Liver (tissue), 9 donors: ENCODE data around the gene POU4F3. TPM values are rescaled to one million over a fixed set of nuclear protein-coding genes. Genes with fewer than 3 reads are reported as not detected.

Experiments used
- DNase-seq: peaks from one replicate; pipeline ENCODE4 v3.0.0-alpha.2; 2017; ENCODE audit warnings: low spot score
- H3K27ac ChIP-seq, 2 donors: one replicate each; pipeline ENCODE4 v1.7.0; 2013; ENCODE audit warnings: inconsistent platforms in 2 of 2, low read length in 2 of 2, control low read depth in 1 of 2, low read depth in 1 of 2, mild to moderate bottlenecking in 1 of 2
- H3K27me3 ChIP-seq, 4 donors: one replicate each; pipeline versions ENCODE4 v1.6.1 to v1.7.0; 2013; ENCODE audit warnings: low read length in 3 of 4, inconsistent platforms in 1 of 4, mild to moderate bottlenecking in 1 of 4, moderate library complexity in 1 of 4; ENCODE audit not compliant: control insufficient read depth in 4 of 4, insufficient read depth in 4 of 4
- H3K36me3 ChIP-seq, 4 donors: one replicate each; pipeline versions ENCODE4 v1.6.1 to v1.7.0; 2013; ENCODE audit warnings: low read length in 3 of 4, mild to moderate bottlenecking in 3 of 4, low read depth in 1 of 4, moderate library complexity in 1 of 4; ENCODE audit not compliant: control insufficient read depth in 4 of 4, insufficient read depth in 3 of 4
- H3K4me1 ChIP-seq, 4 donors: one replicate each; pipeline versions ENCODE4 v1.6.1 to v1.7.0; 2013; ENCODE audit warnings: low read length in 3 of 4, mild to moderate bottlenecking in 3 of 4, moderate library complexity in 1 of 4; ENCODE audit not compliant: control insufficient read depth in 4 of 4, insufficient read depth in 4 of 4
- H3K4me3 ChIP-seq, 3 donors: one replicate each; pipeline versions ENCODE4 v1.6.1 to v1.7.0; 2013; ENCODE audit warnings: low read length in 3 of 3, control low read depth in 1 of 3, low read depth in 1 of 3, mild to moderate bottlenecking in 1 of 3
- H3K9ac ChIP-seq, 2 donors: one replicate each; pipeline ENCODE4 v1.7.0; 2013; ENCODE audit warnings: low read length in 2 of 2, mild to moderate bottlenecking in 2 of 2, moderate library complexity in 2 of 2, control low read depth in 1 of 2, low read depth in 1 of 2
- H3K9me3 ChIP-seq, 4 donors: one replicate each; pipeline versions ENCODE4 v1.6.1 to v1.7.0; 2013; ENCODE audit warnings: low read length in 3 of 4; ENCODE audit not compliant: control insufficient read depth in 4 of 4
- ATF3 ChIP-seq: IDR thresholded peaks from 2 replicates; pipeline ENCODE4 v1.6.1; 2016; ENCODE audit warnings: antibody characterized with exemption
- CTCF ChIP-seq: fragments of 150-350 bp; IDR thresholded peaks from 2 replicates; pipeline ENCODE4 v1.5.1; 2017; ENCODE audit warnings: improper control_type of control experiment, low read depth, low read length; ENCODE audit not compliant: missing input control
- EGR1 ChIP-seq, 2 donors: IDR thresholded peaks; 2 replicates each; pipeline ENCODE4 v1.6.1; 2016 to 2018; ENCODE audit warnings: antibody characterized with exemption in 2 of 2, low read depth in 2 of 2
- FOXA1 ChIP-seq: IDR thresholded peaks from 2 replicates; pipeline ENCODE4 v1.6.1; 2016; ENCODE audit warnings: antibody characterized with exemption
- FOXA2 ChIP-seq: IDR thresholded peaks from 2 replicates; pipeline ENCODE4 v1.6.1; 2016; ENCODE audit warnings: antibody characterized with exemption
- GABPA ChIP-seq, 2 donors: IDR thresholded peaks in 1 of 2; conservative IDR thresholded peaks in 1 of 2; 2 replicates each; pipeline ENCODE4 v1.6.1; 2016; ENCODE audit warnings: antibody characterized with exemption in 2 of 2, mild to moderate bottlenecking in 1 of 2, moderate library complexity in 1 of 2
- HNF4A ChIP-seq, 2 donors: conservative IDR thresholded peaks; 2 replicates each; pipeline ENCODE4 v1.6.1; 2016; ENCODE audit warnings: antibody characterized with exemption in 2 of 2, mild to moderate bottlenecking in 2 of 2
- HNF4G ChIP-seq: IDR thresholded peaks from 2 replicates; pipeline ENCODE4 v1.6.1; 2016; ENCODE audit warnings: antibody characterized with exemption
- JUND ChIP-seq, 2 donors: IDR thresholded peaks; 2 replicates each; pipeline ENCODE4 v1.6.1; 2016; ENCODE audit warnings: antibody characterized with exemption in 2 of 2
- MAX ChIP-seq: IDR thresholded peaks from 2 replicates; pipeline ENCODE4 v1.6.1; 2016; ENCODE audit warnings: antibody characterized with exemption
- NR2F2 ChIP-seq: IDR thresholded peaks from 2 replicates; pipeline ENCODE4 v1.6.1; 2016; ENCODE audit warnings: antibody characterized with exemption
- RAD21 ChIP-seq, 2 donors: IDR thresholded peaks; 2 replicates each; pipeline ENCODE4 v1.6.1; 2016; ENCODE audit warnings: antibody characterized with exemption in 2 of 2, mild to moderate bottlenecking in 2 of 2
- RXRA ChIP-seq, 2 donors: IDR thresholded peaks; 2 replicates each; pipeline ENCODE4 v1.6.1; 2017 to 2018; ENCODE audit warnings: antibody characterized with exemption in 2 of 2, mild to moderate bottlenecking in 1 of 2
- SP1 ChIP-seq: IDR thresholded peaks from 2 replicates; pipeline ENCODE4 v1.6.1; 2018; ENCODE audit warnings: antibody characterized with exemption, mild to moderate bottlenecking
- TAF1 ChIP-seq: conservative IDR thresholded peaks from 2 replicates; pipeline ENCODE4 v1.6.1; 2016; ENCODE audit warnings: antibody characterized with exemption, mild to moderate bottlenecking
- YY1 ChIP-seq: IDR thresholded peaks from 2 replicates; pipeline ENCODE4 v1.6.1; 2016; ENCODE audit warnings: antibody characterized with exemption, mild to moderate bottlenecking
- WGBS: extraction: QIAGEN DNeasy Blood & Tissue Kit; methylation state at CpG from one replicate; pipeline ENCODE4 v1.1.7; 2013; 5-methylcytosine and 5-hydroxymethylcytosine counted together
- polyA plus RNA-seq, 2 donors: library from polyadenylated mRNA; stranded (reverse) in 1 of 2; unstranded in 1 of 2; fragments of 200-250 nt in 1 of 2; fragments of >200 nt in 1 of 2; fragmentation: Nextera tagmentation in 1 of 2; extraction: Ambion mirVana in 1 of 2; gene quantifications; one replicate each; pipeline versions ENCODE4 v1.2.1 to v1.2.3, GENCODE V29; 2013 to 2015
- total RNA-seq, 2 donors: library from RNA; depleted of rRNA; stranded (reverse); fragments of >200 nt; gene quantifications; one replicate each; pipeline ENCODE4 v1.2.3, GENCODE V29; 2014
- TF ChIP-seq, protein P1 (sequence below): IDR thresholded peaks from 2 replicates; pipeline ENCODE4 v1.6.1; 2016; ENCODE audit warnings: antibody characterized with exemption, mild to moderate bottlenecking
- TF ChIP-seq, protein P2 (sequence below): IDR thresholded peaks from 2 replicates; pipeline ENCODE4 v1.6.1; 2016; ENCODE audit warnings: antibody characterized with exemption
- donor health status: healthy.
- donor health status: healthy.
- donor health status: healthy.
- donor health status: healthy.
- donor health status: healthy.

POU4F3 gene
- total and polyA plus RNA-seq, 4 donors, result not detected

DNA sequence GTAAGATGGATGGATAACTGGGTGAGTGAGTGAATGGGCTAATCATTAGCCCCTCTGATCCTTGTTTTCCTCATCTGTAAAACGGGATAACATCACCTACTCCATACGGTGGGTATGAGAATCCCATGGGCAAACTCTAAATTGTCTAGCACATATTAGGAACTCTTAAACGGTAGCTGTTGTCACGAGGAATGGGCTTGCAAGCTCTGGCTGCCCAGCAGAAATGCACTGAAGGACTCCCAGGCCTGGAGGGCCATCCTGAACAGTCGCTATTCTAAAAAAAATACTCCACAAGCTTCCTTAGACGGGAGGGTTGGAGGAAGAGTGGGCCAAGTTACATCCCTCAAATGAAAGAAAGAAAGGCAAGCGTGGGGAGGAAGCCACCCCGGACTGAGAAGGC, 711 bp upstream of the POU4F3 start (continued):
- TF ChIP-seq CTCF, result no peak
- TF ChIP-seq RXRA (IDR thresholded peaks at IDR 0.05), result no peak

DNA sequence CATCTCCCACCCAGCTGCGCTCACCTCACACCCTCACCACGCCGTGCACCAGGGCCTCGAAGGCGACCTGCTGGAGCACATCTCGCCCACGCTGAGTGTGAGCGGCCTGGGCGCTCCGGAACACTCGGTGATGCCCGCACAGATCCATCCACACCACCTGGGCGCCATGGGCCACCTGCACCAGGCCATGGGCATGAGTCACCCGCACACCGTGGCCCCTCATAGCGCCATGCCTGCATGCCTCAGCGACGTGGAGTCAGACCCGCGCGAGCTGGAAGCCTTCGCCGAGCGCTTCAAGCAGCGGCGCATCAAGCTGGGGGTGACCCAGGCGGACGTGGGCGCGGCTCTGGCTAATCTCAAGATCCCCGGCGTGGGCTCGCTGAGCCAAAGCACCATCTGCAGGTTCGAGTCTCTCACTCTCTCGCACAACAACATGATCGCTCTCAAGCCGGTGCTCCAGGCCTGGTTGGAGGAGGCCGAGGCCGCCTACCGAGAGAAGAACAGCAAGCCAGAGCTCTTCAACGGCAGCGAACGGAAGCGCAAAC, 1.1 kb downstream of the POU4F3 start:
- Histone ChIP-seq H3K27me3 (peaks cover 11 to 28% (median 19%) of the 10 kb centered on the region in 4 donors), H3K27ac (no peak overlapping the region), H3K9me3 (no peaks in the 10 kb centered on the region), H3K36me3 (no peaks in the 10 kb centered on the region), H3K9ac (no peak overlapping the region), H3K4me1 (peaks cover 0 to 8% (median 3%) of the 10 kb centered on the region in 4 donors), H3K4me3 (no peak overlapping the region)
- 10% methylated on average over 44 of the region's 44 CpGs for WGBS
- TF ChIP-seq NR2F2 (no peak), RAD21 (IDR thresholded peaks at IDR 0.05) (no peak), TAF1 (no peak), HNF4A (conservative IDR thresholded peaks at IDR 0.05) (no peak), FOXA1 (no peak), MAX (no peak), YY1 (no peak), SP1 (no peak), EGR1 (IDR thresholded peaks at IDR 0.05; ENCODE audit: low read depth in 2 of 2) (no peak), FOXA2 (no peak), JUND (IDR thresholded peaks at IDR 0.05) (no peak), GABPA (IDR thresholded peaks at IDR 0.05 in 1 of 2, conservative IDR thresholded peaks at IDR 0.05 in 1 of 2) (no peak), HNF4G (no peak), ATF3 (no peak), RXRA (IDR thresholded peaks at IDR 0.05) (no peak), CTCF (no peak)
- TF ChIP-seq, protein P1, sequence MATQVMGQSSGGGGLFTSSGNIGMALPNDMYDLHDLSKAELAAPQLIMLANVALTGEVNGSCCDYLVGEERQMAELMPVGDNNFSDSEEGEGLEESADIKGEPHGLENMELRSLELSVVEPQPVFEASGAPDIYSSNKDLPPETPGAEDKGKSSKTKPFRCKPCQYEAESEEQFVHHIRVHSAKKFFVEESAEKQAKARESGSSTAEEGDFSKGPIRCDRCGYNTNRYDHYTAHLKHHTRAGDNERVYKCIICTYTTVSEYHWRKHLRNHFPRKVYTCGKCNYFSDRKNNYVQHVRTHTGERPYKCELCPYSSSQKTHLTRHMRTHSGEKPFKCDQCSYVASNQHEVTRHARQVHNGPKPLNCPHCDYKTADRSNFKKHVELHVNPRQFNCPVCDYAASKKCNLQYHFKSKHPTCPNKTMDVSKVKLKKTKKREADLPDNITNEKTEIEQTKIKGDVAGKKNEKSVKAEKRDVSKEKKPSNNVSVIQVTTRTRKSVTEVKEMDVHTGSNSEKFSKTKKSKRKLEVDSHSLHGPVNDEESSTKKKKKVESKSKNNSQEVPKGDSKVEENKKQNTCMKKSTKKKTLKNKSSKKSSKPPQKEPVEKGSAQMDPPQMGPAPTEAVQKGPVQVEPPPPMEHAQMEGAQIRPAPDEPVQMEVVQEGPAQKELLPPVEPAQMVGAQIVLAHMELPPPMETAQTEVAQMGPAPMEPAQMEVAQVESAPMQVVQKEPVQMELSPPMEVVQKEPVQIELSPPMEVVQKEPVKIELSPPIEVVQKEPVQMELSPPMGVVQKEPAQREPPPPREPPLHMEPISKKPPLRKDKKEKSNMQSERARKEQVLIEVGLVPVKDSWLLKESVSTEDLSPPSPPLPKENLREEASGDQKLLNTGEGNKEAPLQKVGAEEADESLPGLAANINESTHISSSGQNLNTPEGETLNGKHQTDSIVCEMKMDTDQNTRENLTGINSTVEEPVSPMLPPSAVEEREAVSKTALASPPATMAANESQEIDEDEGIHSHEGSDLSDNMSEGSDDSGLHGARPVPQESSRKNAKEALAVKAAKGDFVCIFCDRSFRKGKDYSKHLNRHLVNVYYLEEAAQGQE, result no peak
- TF ChIP-seq, protein P2, sequence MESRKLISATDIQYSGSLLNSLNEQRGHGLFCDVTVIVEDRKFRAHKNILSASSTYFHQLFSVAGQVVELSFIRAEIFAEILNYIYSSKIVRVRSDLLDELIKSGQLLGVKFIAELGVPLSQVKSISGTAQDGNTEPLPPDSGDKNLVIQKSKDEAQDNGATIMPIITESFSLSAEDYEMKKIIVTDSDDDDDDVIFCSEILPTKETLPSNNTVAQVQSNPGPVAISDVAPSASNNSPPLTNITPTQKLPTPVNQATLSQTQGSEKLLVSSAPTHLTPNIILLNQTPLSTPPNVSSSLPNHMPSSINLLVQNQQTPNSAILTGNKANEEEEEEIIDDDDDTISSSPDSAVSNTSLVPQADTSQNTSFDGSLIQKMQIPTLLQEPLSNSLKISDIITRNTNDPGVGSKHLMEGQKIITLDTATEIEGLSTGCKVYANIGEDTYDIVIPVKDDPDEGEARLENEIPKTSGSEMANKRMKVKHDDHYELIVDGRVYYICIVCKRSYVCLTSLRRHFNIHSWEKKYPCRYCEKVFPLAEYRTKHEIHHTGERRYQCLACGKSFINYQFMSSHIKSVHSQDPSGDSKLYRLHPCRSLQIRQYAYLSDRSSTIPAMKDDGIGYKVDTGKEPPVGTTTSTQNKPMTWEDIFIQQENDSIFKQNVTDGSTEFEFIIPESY, result no peak
- DNase-seq, result no peak
